Measurements from ENCODE around the gene DACT2.
"Not testable (repeated sequence)": the region's sequence is repeated elsewhere in the genome, so short reads cannot be mapped to it uniquely, and the experiment has no call there.

DACT2 gene

GRCh38 chr6:168319279-168320111 lies at the start of gene DACT2:
Gene DACT2, minus strand, starts transcription at chr6:168319777. Its CDS starts 144 bp downstream, at chr6:168319633.
- no peak for DNase-seq (ENCODE audit: low spot score)

GRCh38 chr6:168368936-168369335 lies 49.4 kb upstream of the DACT2 start:
- DNase-seq (ENCODE audit: low spot score) = no peak

DNA sequence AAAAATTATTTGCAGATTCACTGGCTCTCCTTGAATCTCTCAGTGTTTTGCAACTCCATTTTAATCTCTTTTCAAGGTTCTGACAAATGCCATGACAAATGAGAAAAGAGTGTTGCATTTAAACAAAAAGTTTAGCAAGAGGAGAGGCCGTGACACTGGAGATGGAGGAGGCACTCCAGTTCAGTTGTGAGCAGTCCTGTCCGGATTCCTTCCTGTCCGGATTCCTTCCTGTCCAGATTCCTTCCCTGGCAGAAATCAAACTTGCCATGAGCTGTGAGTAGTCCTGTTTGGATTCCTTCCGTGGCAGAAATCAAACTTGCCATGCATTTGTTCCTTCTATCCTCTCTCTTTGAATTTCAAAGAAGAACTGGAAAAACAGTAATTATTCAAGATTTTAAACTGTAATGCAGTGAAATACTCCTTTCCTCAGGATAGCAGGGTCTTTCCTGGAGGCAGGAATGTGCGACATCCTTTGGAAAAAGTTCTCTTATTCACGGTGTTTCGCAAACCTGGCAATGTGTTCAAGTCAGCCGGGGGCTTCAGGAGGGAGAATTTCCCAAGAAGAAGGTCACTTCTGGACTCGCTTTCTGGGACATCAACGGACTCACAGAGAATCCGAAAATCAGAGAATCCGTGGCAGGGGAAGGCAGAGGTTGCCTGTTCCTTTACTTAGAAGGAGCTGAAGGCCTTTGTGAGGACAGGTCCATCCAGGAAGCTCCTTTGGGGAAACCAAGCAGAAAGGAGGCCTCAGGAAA lies 48.7 kb upstream of the DACT2 start:
- no peak for DNase-seq (ENCODE audit: low spot score)

DNA sequence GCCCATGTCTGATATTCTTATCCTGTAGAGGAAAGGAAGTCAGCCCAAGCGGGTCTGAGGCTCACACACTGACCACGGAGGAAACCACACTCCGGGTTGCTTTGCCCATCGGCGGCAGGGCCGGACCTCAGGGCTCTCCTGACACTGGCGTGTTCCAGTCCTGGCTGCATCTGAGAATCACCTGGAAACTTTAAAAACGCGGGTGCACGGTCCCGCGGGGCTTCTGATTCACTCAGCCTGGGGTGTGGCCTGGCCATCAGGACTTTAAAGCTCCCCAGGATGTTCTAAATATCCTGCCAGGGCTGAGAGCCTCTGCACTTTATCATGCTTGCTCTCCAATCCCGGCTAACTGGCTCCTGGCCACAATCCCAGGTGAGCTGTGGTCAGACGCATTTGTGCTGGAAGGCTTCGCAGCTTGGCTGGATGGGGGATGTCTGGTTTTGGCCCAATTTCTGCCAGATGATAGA lies 47.7 kb upstream of the DACT2 start:
- no peak for DNase-seq (ENCODE audit: low spot score)

DNA sequence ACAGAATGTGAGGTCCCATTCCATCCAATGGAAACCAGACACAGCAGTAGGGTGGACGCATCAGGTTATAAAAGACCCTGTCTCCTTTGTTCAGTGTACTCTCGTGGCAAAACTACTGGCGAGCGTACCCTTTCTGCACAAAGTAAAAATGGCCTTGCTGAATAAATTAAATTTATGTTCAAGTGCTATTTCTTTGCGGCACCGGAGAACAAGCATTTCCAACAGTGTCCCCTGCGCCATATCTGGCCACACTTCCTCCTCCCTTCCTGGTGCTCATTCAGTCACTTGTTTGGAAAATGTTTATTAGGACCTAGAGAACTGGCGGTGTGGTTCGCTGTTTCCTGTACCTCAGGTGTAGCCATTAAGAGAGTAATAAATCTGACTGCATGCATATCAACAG lies 46.9 kb upstream of the DACT2 start:
- no peak for DNase-seq (ENCODE audit: low spot score)

DNA sequence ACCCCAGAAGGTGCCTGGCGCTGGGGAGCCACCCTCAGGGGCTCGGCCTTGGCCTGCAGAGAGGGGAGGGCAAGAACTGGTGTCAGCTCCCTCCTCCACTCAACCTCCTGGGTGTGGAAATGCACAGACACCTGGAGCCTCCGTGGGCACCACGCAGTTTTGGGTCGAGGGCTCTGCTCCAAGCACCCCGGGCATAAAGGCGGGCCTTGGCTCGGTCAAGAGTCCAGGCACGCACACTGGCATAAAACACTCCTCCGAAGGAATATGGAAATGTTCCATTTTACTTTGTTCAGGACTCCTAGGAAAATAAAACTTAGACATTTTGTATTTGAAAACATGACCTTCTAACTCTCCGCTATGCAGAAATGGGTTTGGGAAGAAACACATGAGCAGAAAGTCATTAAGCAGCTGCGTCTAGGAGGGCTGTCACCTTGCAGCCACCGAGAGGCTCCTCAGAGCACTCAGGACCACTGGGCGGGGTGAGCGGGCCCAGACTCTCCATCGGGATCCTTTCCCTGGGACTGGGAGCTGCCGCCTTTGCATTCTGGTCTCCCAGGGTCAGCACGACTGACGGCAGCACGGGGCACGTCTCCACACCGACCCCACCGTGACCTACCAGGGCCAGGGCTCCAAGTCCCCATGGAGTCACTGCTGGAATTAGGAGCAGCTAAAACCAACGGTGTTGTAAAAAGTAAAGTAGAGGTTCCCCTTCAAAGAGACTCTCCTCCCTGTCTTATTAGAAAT lies 46.0 kb upstream of the DACT2 start:
- no peak for DNase-seq (ENCODE audit: low spot score)

- DNase-seq (ENCODE audit: low spot score) = no peak
These were observed 45.3 kb upstream of the DACT2 start for GRCh38 chr6:168364793-168365421.

GRCh38 chr6:168363811-168364792 lies 44.5 kb upstream of the DACT2 start:
- no peak for DNase-seq (ENCODE audit: low spot score)

DNA sequence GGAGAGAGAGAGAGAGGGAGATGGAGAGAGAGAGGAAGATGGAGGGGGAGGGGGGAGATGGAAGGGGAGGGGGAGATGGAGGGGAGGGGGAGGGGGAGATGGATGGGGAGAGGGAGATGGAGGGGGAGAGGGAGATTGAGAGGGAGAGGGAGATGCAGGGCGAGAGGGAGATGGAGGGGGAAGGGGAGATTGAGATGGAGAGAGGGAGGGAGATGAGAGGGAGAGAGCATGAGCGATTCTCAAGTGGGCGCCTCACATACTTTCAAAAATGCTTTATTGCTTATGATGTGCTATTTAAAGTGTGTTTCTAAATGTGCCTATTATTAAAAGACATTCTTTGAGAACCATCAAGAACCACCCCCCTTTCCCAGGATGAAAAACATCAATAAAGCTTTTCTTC lies 43.7 kb upstream of the DACT2 start:
- DNase-seq (ENCODE audit: low spot score) = peak; percentile 20

DNA sequence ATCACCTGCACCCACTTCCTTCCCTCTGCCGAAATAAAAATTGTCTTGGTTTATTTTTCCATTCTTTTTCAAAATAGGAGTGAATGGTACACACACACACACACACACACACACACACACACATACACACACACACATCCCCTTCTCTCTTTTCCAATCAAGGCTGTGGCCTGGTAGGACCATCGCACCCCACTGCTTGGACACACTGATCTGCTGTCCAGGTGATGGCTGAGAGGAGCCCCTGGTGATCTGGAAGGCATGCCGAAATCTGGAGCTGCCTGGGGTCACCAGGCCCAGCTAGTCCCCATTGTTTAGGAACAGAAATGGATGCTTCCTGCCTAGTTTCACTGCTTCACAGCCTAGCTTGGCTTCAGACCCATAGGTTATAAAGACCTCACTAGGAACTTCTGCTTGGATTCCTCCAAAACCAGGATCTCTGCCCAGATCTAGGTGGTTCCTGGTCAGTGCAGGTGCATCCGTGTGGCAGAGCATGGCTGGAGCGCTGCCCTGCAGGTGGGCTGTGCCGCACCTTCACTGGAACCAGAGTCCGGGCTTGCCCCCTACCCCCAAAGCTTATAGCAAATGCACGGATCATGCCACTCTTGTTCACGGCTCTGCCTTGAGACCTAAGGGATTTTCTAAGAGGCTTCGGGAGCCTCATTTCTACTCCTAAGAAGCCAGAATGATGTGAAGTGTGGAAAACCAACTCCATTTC lies 42.9 kb upstream of the DACT2 start:
- no peak for DNase-seq (ENCODE audit: low spot score)

DNA sequence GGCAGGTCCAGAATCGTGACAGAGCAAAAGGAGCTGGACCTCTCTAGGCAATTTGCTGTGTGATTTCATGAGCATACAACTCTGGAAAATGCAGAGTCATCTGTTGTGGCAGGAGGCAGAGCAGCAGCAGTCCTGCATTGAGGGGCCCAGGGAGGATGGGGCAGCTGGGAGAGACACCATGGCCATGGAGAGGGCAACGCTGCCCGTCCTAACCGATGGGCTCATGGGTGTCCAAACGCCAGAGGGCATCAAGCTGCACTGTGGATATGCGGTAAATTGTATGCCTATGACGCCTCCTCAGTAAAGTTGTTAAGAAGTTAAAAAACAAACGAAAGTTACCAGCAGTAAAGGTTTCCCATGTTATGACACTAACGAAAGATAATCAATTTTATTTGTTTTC lies 42.2 kb upstream of the DACT2 start:
- DNase-seq (ENCODE audit: low spot score) = no peak

DNA sequence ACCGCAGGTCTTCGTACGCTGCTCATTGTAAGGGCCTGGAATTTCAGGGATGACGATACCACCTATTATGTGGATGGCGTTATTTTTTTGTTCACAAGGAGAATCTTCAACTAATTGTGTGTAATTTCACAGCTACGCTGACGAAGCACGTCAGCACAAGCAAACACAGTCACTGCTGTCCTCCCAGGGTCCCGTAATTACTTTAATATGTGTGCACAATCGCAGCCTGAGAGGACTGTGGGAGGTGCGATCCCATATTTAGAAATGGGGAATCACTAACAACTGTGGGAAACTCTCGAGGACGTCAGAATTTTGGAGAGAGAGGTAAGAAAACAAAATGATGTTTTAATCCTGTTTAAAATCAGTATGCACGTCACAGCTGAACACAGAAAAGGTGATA lies 40.2 kb upstream of the DACT2 start:
- no peak for DNase-seq (ENCODE audit: low spot score)

GRCh38 chr6:168358842-168359420 lies 39.4 kb upstream of the DACT2 start:
- DNase-seq (ENCODE audit: low spot score) = no peak

GRCh38 chr6:168356872-168357271 lies 37.3 kb upstream of the DACT2 start:
- DNase-seq (ENCODE audit: low spot score) = not testable (repeated sequence)

- peak; percentile 12 for DNase-seq (ENCODE audit: low spot score)
These were observed 36.3 kb upstream of the DACT2 start for GRCh38 chr6:168355716-168356522.

GRCh38 chr6:168354338-168354737 lies 34.8 kb upstream of the DACT2 start:
- no peak for DNase-seq (ENCODE audit: low spot score)

DNA sequence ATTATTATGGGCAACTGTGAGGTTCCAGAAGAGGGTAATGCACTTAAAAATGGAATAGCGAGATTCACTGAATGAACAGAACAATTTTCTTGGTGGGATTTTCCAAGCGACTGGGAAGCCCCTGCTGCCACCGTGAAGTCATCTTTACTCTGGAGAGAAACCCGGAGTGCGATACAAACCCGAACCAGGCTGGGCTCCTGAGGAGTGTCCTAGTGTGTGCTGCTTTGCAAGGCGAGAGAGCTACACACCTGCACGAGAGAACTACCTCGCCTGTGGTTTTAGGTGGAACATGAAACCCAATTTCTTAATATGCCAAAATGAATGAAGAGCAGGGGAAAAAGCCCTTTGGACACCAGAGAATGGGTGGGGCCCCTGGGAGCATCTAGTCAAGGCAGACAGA lies 33.5 kb upstream of the DACT2 start:
- DNase-seq (ENCODE audit: low spot score) = no peak

GRCh38 chr6:168352096-168352495 lies 32.5 kb upstream of the DACT2 start:
- no peak for DNase-seq (ENCODE audit: low spot score)

- DNase-seq (ENCODE audit: low spot score) = no peak
These were observed 30.2 kb upstream of the DACT2 start for GRCh38 chr6:168349718-168350210.

Measured in putamen (tissue), 1 donor.